GM19025 (cell line): ENCODE results near the gene CRISP2.

ENCODE experiments used
- ATAC-seq: cut with Tn5 transposase; IDR thresholded peaks from one replicate; pipeline ENCODE4 v1.9.1; 2021; ENCODE audit warnings: mild to moderate bottlenecking, low read depth, moderate library complexity; ENCODE audit not compliant: unreplicated experiment

The CRISP2 gene

GRCh38 chr6:49662892-49663261 lies 50.5 kb downstream of the CRISP2 start:
- ATAC-seq = no peak

DNA sequence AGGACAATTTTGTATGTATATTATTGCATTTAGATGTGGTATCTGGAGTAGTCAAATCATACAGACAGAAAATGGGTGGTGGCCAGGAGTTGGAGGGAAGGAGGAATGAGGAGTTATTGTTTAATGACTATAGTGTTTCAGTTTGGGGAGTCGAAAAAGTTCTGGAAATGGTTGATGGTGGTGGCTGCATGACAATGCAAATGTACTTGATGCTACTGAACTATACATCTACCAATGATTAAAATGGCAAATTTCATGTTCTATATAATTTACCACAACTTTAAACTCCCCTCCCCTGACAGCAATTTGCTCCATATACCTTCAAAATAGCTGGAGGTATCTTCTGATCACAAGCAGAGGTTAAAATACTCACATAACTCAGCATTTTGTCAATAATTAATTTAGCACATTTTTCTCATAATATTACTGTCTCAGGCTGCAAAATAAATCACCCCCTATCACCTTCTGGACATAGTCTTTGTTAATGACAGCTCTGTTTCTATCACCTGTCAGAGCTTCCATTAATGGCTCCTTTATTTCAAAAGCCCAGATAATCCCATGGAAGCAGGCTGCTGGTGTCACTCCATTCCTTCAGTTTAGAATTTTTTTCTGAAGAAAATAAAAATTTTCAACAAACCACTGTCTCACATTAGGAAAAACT lies 51.0 kb downstream of the CRISP2 start:
- ATAC-seq = no peak

DNA sequence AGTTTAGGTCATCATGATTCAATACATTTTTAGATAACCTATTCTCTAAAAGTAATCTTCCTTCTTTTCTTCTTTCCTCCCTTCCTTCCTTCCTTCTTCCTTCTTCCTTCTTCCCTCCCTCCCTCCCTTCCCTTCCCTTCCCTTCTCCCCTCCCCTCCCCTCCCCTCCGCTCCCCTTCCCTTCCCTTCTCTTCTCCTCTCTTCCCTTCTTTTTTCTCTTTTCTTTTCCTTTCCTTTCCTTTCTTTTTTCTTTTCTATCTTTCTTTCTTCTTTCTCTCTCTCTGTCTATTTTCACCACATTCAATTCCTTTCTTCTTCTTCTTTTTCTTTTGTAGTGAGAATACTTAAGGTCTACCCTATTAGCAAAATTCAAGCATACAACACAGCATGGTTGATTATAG lies 59.4 kb downstream of the CRISP2 start:
- ATAC-seq = no peak

DNA sequence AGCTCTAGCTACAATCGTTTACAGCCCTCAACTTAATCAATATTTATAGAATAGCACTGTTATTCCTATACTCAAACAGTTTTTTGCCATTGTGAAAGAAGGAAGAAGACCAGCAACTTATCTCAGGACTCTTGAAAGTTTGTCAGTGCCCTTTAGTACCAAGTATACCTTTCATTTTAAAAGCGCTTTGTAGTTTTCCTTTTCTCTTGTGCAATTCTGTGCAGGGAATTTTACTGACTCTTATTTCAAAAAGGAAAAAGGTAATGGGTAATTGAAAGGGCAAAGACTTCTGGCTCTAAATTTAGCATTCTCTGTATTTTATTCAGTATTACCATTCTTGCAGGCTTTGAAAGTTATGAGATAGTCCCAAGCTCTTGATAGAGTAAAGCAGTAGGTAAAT lies 59.9 kb downstream of the CRISP2 start:
- ATAC-seq = no peak

GRCh38 chr6:49651239-49651638 lies 62.1 kb downstream of the CRISP2 start:
- ATAC-seq = no peak

DNA sequence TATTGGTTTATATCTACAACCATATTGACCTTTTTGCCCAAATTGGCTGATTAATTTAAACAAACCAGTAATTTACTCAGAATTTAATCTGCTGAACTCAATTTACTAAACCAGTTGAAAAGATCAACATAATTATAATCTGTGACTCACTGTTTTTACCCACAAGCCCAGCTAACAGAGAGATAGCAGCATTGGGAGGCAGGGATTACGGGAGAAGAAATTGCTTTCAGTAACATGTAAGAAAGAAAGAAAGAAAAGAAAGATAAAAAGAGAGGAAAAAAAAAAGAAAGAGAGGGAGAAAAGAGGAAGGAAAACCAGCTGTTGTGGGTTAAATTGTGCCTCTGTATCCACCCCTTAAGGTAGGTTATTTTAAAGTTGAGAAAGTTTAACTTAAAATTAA lies 63.4 kb downstream of the CRISP2 start:
- no peak for ATAC-seq

DNA sequence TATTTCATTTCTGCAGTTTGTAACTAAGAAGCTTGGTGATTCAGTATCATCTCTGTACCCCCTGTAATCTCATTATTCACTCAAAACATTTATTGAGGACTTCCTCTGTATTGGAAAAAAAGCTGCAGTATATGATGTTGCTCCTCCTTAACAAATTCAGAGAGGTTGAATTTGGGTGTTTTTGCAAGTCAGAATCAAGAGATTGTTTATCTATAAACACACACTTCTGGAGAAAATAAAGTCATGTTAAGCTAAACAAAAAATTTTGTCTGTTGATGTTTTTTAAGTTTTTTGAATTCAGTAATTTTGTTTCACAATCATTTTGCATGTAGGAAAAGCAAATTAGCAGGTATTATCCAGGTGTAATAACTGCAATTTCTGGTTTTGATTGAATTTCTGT lies 65.3 kb downstream of the CRISP2 start:
- no peak for ATAC-seq

DNA sequence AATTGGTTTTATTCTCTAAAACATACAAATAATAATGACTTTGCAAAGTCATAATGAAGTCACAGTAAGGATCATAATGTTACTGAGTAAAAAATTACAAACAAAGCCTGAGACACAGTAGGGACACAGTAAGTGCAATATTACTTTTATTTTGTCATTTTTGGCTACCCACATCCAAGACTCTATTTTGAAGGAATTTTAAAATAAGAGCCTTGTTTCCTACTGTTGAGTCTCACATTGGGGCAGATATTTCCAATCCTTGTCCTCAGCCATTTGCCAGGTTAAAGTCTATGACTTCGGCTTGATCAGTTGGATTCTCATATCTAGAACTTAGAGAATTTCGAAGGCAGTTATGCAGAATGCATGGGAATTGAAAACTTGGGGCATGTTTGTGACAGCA lies 65.9 kb downstream of the CRISP2 start:
- ATAC-seq = no peak

DNA sequence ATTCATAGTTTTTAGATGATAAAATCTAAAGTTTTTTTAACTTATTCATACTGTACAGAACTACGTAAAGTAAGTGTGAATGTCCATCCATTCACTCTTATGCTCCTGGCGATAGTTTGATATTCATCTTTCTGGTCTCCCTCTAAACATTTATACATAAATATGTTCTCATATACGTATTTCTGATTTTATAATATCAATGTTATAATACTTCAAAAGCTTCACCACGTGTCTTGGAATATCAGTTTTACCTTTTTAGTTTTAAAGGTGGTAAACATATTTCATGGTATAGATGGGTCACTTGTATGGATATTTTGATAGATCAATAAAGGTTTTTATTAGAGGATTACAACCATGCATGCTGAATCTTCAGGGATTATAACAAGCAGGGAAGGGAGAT lies 66.4 kb downstream of the CRISP2 start:
- no peak for ATAC-seq

- ATAC-seq = no peak
Measured at GRCh38 chr6:49646130-49646824, 67.1 kb downstream of the CRISP2 start.

GRCh38 chr6:49645139-49645538 lies 68.2 kb downstream of the CRISP2 start:
- ATAC-seq = no peak
